ENCODE measurements around the gene TLE1. TPM values are rescaled to one million over a fixed set of nuclear protein-coding genes. Genes with fewer than 3 reads are reported as not detected.

Gene TLE1
- total and polyA plus RNA-seq, 8 donors = 23.7 to 136 (median 58.7) TPM

DNA sequence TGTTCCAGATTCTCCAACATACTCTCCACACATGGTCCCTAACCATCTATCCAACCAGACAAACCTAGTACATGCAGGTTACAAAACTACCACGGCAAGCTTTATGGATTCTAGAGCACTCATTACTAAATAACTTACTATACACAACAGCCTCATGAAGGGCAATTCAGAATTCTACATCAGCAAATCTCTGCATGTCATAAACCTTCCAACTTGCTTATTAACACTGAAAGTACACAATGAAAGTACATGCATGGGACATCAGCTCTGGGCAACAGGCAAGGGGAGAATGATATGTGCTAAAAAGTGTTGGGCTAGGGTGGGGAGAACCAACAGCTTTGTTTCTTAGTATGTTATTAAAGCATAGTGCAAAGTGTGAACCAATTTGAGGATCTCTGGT lies 70.4 kb downstream of the TLE1 start:
- TF ChIP-seq EP300 (IDR thresholded peaks at IDR 0.05) (no peak), POLR2A (IDR thresholded peaks at IDR 0.05) (no peak), POLR2AphosphoS5 (IDR thresholded peaks at IDR 0.05) (no peak)
- TF ChIP-seq, protein P1, sequence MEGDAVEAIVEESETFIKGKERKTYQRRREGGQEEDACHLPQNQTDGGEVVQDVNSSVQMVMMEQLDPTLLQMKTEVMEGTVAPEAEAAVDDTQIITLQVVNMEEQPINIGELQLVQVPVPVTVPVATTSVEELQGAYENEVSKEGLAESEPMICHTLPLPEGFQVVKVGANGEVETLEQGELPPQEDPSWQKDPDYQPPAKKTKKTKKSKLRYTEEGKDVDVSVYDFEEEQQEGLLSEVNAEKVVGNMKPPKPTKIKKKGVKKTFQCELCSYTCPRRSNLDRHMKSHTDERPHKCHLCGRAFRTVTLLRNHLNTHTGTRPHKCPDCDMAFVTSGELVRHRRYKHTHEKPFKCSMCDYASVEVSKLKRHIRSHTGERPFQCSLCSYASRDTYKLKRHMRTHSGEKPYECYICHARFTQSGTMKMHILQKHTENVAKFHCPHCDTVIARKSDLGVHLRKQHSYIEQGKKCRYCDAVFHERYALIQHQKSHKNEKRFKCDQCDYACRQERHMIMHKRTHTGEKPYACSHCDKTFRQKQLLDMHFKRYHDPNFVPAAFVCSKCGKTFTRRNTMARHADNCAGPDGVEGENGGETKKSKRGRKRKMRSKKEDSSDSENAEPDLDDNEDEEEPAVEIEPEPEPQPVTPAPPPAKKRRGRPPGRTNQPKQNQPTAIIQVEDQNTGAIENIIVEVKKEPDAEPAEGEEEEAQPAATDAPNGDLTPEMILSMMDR (IDR thresholded peaks at IDR 0.05) = no peak
- H3K4me1 ChIP-seq = peaks cover 0 to 35% (median 11%) of the 10 kb centered on the region in 4 donors
- intact Hi-C loops (cut with DNase I; ENCODE audit: low total_unique reads) = loop anchor here (10.0 kb wide), 1 partner anchor 56 kb away; no protein-coding TSS in a partner anchor
- peaks cover 0 to 76% (median 59%) of the 10 kb centered on the region in 4 donors for H3K36me3 ChIP-seq
- H3K27ac ChIP-seq = no peak overlapping the region
- no peak for DNase-seq
- 87 to 96% (median 95%) methylated on average over 1 of the region's 1 CpG for WGBS, 5 donors
- no peaks in the 10 kb centered on the region for H3K27me3 ChIP-seq
- H3K9me3 ChIP-seq = no peaks in the 10 kb centered on the region
- no peak overlapping the region for H3K4me3 ChIP-seq

DNA sequence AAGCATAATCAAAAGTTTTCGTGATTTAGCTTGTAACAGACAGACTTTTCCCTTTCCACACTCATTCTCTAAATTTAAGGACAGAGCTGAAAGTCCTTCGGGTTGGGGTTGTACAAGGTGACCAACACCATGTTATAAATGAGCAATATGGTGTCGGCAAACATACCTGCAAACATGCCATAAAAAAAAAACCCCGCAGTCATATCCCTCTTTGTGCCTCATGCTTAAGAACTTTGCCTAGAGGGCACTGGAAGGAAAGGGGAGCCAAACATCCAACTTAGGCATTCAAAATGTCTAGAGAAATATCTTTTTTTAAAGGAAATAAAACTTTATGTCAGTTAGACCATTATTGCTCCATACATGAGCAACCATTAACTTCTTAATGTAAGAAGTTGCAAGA lies 73.2 kb downstream of the TLE1 start:
- Histone ChIP-seq H3K36me3 (peaks cover 8 to 93% (median 82%) of the 10 kb centered on the region in 4 donors), H3K27ac (no peak overlapping the region), H3K4me1 (peaks cover 0 to 42% (median 13%) of the 10 kb centered on the region in 4 donors), H3K27me3 (no peaks in the 10 kb centered on the region), H3K9me3 (no peaks in the 10 kb centered on the region), H3K4me3 (no peak overlapping the region)
- no peak for TF ChIP-seq POLR2AphosphoS5 (IDR thresholded peaks at IDR 0.05)
- no peak for TF ChIP-seq EP300 (IDR thresholded peaks at IDR 0.05)
- TF ChIP-seq, protein P1 (IDR thresholded peaks at IDR 0.05) = no peak
- no peak for TF ChIP-seq POLR2A (IDR thresholded peaks at IDR 0.05)
- no peak for DNase-seq
- 95 to 98% (median 96%) methylated on average over 4 of the region's 4 CpGs for WGBS, 5 donors
- intact Hi-C loops (cut with DNase I; ENCODE audit: low total_unique reads) = loop anchor here (10.0 kb wide), 1 partner anchor 59 kb away; no protein-coding TSS in a partner anchor

DNA sequence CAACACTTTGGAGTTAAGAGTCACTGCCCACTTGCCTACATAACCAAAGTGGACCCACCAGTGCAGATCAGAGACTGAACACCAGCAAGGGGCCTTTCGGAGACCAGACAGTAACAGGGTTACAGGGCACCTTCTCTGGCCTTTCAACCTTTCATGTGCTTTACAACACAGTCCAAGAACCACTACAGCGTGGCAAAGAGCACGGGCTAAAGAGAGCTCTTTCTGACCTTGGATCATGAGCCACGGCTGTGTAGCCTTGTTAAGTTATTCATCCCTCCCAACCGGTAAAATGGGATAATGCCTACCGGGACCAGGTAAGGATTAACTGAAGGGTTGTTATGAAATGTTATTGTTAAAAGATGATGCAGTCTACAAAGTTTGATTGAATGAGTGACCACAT lies 75.0 kb downstream of the TLE1 start:
- Histone ChIP-seq H3K4me3 (no peak overlapping the region), H3K4me1 (peaks cover 0 to 37% (median 16%) of the 10 kb centered on the region in 4 donors), H3K27me3 (no peaks in the 10 kb centered on the region), H3K27ac (peak overlapping the region; percentile 23 to 89 (median 69)), H3K9me3 (no peaks in the 10 kb centered on the region), H3K36me3 (peaks cover 20 to 98% (median 89%) of the 10 kb centered on the region in 4 donors)
- WGBS, 5 donors = 94 to 99% (median 96%) methylated on average over 6 of the region's 6 CpGs
- intact Hi-C loops (cut with DNase I; ENCODE audit: low total_unique reads) = loop anchor here (10.0 kb wide), 1 partner anchor 60 kb away; no protein-coding TSS in a partner anchor
- DNase-seq = no peak
- TF ChIP-seq EP300 (IDR thresholded peaks at IDR 0.05) = no peak

DNA sequence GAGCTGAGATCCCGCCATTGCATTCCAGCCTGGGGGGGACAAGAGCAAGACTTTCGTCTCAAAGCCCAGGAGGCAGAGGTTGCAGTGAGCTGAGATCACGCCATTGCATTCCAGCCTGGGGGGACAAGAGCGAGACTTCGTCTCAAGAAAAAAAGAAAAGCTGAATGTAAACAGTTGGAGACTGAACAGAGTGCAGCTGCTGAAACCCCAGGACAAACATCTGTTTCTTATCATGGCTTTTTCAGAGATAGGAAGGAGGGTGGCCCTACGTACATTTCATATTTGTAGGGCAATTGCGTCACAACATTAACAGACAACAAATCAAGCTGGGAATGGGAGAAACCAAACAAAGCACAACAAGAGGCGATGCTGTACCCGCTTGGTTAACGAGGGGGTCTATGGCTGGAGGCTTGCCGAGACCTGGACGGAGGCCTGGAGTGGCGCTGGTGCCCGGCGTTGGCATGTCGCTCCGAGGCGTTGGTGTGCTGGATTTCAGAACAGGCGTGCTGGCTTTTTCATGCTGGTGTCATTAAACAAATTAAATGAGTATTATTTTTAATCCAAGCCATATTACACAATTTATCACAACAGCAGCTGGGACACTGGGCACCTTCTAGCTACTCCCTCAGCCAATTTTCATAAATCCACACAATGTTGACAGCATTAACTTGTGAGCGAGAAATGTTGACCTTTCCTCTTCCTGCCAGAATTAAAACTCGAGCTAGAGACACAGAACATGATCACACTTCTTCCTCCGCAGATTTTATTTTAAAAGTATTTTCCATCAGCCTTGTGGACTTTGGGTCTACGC lies 76.1 kb downstream of the TLE1 start:
- H3K27ac ChIP-seq = peak overlapping the region; percentile 68 to 89 (median 83)
- TF ChIP-seq EP300 (IDR thresholded peaks at IDR 0.05) (peak; percentile 72), POLR2AphosphoS5 (IDR thresholded peaks at IDR 0.05) (peak; percentile 72 to 91 (median 79)), POLR2A (IDR thresholded peaks at IDR 0.05) (no peak)
- TF ChIP-seq, protein P1 (IDR thresholded peaks at IDR 0.05) = no peak
- peaks cover 0 to 29% (median 14%) of the 10 kb centered on the region in 4 donors for H3K4me1 ChIP-seq
- peaks cover 20 to 98% (median 92%) of the 10 kb centered on the region in 4 donors for H3K36me3 ChIP-seq
- intact Hi-C loops (cut with DNase I; ENCODE audit: low total_unique reads) = loop anchor here (10.0 kb wide), 1 partner anchor 62 kb away; no protein-coding TSS in a partner anchor
- no peaks in the 10 kb centered on the region for H3K27me3 ChIP-seq
- peak in 1 of 2 donors; percentile 90 for DNase-seq
- H3K9me3 ChIP-seq = no peaks in the 10 kb centered on the region
- no peak overlapping the region for H3K4me3 ChIP-seq
- WGBS, 5 donors = 59 to 78% (median 70%) methylated on average over 21 to 23 of the region's 23 CpGs

Data from stomach (tissue), 9 donors.